Activated T-cell treated with anti-CD3 and anti-CD28 coated beads for 48 hours (primary cell): ENCODE measurements around the gene ATXN1L.
"Not testable (repeated sequence)": the region's sequence is repeated elsewhere in the genome, so short reads cannot be mapped to it uniquely, and the experiment has no call there.

Experiments used
- DNase-seq: peaks from one replicate; pipeline ENCODE4 v3.0.0-alpha.2; 2020; ENCODE audit warnings: low read depth

ATXN1L gene

GRCh38 chr16:71845639-71846430 lies at the start of gene ATXN1L:
Gene ATXN1L (plus strand): TSS chr16:71845976. CDS start chr16:71849741, 3,765 bp downstream.
- peak; percentile 95 for DNase-seq

GRCh38 chr16:71796501-71797097 lies 49.2 kb upstream of the ATXN1L start:
- no peak for DNase-seq

GRCh38 chr16:71803305-71803690 lies 42.5 kb upstream of the ATXN1L start:
- DNase-seq: no peak

GRCh38 chr16:71807905-71808592 lies 37.7 kb upstream of the ATXN1L start:
- DNase-seq: no peak

- DNase-seq: peak; percentile 87
Observed at GRCh38 chr16:71808593-71809459, 37.0 kb upstream of the ATXN1L start, which contains the start of gene AP1G1. Gene AP1G1 (minus strand): TSS chr16:71808834. CDS start chr16:71789479, 19,355 bp downstream.

- DNase-seq: not testable (repeated sequence)
Observed at GRCh38 chr16:71810155-71810530, 35.6 kb upstream of the ATXN1L start.

- no peak for DNase-seq
Observed at GRCh38 chr16:71811261-71811803, 34.4 kb upstream of the ATXN1L start.

GRCh38 chr16:71817155-71817500 lies 28.6 kb upstream of the ATXN1L start:
- DNase-seq: not testable (repeated sequence)

GRCh38 chr16:71826533-71827017 lies 19.2 kb upstream of the ATXN1L start:
- DNase-seq: no peak

GRCh38 chr16:71830359-71830758 lies 15.4 kb upstream of the ATXN1L start:
- no peak for DNase-seq

GRCh38 chr16:71831698-71832097 lies 14.1 kb upstream of the ATXN1L start:
- DNase-seq: not testable (repeated sequence)

GRCh38 chr16:71832112-71832511 lies 13.7 kb upstream of the ATXN1L start:
- not testable (repeated sequence) for DNase-seq

- no peak for DNase-seq
Observed at GRCh38 chr16:71834291-71834690, 11.5 kb upstream of the ATXN1L start.

GRCh38 chr16:71837150-71837549 lies 8.6 kb upstream of the ATXN1L start:
- DNase-seq: no peak

- DNase-seq: no peak
Observed at GRCh38 chr16:71840052-71840451, 5.7 kb upstream of the ATXN1L start.

- no peak for DNase-seq
Observed at GRCh38 chr16:71843572-71843971, 2.2 kb upstream of the ATXN1L start.

- DNase-seq: peak; percentile 4
Observed at GRCh38 chr16:71846431-71846830, 655 bp downstream of the ATXN1L start.

- no peak for DNase-seq
Observed at GRCh38 chr16:71847096-71847495, 1.3 kb downstream of the ATXN1L start.

GRCh38 chr16:71848622-71849021 lies 2.8 kb downstream of the ATXN1L start:
- no peak for DNase-seq

- DNase-seq: no peak
Observed at GRCh38 chr16:71851746-71852145, 6.0 kb downstream of the ATXN1L start.

GRCh38 chr16:71852158-71852557 lies 6.4 kb downstream of the ATXN1L start:
- DNase-seq: no peak

GRCh38 chr16:71852561-71852960 lies 6.8 kb downstream of the ATXN1L start:
- no peak for DNase-seq
